HepG2 (cell line): ENCODE measurements around the gene SYTL5. TPM values are rescaled to one million over a fixed set of nuclear protein-coding genes. Genes with fewer than 3 reads are reported as not detected.

ENCODE experiments used
- ATAC-seq: fragments of 200-7000 bp; cut with Tn5 transposase; 3 replicates; pipeline ENCODE4 v1.9.1; 2020; ENCODE audit warnings: mild to moderate bottlenecking, moderate library complexity
- BruUV-seq: library from RNA; stranded (reverse); fragments of 400-500 nt; replicated peaks from 2 replicates; lab custom pipeline; 2021; lab: Mats Ljungman, UMichigan
- CTCF ChIA-PET: fragments of 300-600 bp; formaldehyde crosslinking; extraction: SDS; loops from one replicate; lab custom pipeline; 2021; ENCODE audit warnings: low total read pairs, inconsistent platforms, low intra/inter-chr PET ratio; lab: Yijun Ruan, JAX
- POLR2A ChIA-PET: fragments of 350-600 bp; sonication (Branson Sonifier 250); formaldehyde crosslinking; loops from one replicate; lab custom pipeline; 2020; ENCODE audit warnings: antibody characterized with exemption, inconsistent platforms; lab: Yijun Ruan, JAX
- DNase-seq: peaks from one replicate; pipeline ENCODE4 v3.0.0-alpha.2; 2015; ENCODE audit warnings: low spot score
- FAIRE-seq: peaks from 3 replicates; lab custom pipeline; 2011; peaks lifted over from hg19 to GRCh38; lab: Jason Lieb, UNC
- H2AFZ ChIP-seq: one replicate; pipeline ENCODE4 v1.6.1; 2011; ENCODE audit warnings: low read length, inconsistent platforms
- H3K27ac ChIP-seq: fragments of 300-600 bp; 3 replicates; pipeline ENCODE4 v1.8.0; 2011; ENCODE audit warnings: mixed run types, mild to moderate bottlenecking, mixed read lengths, low read length, inconsistent platforms; ENCODE audit not compliant: insufficient read depth; ENCODE audit errors: extremely low read length
- H3K27me3 ChIP-seq, 2 experiments: fragments of 200-600 bp in 1 of 2; 2 replicates in 1 of 2; 3 replicates in 1 of 2; pipeline versions ENCODE4 v1.6.0 to v1.8.0; 2011; ENCODE audit warnings: low read length in 2 of 2, mild to moderate bottlenecking in 2 of 2, moderate library complexity in 2 of 2, inconsistent platforms in 1 of 2; ENCODE audit not compliant: insufficient read depth in 2 of 2, control insufficient read depth in 1 of 2
- H3K36me3 ChIP-seq, 2 experiments: fragments of 200-600 bp in 1 of 2; replicated peaks in 1 of 2; 2 replicates in 1 of 2; 3 replicates in 1 of 2; pipeline versions ENCODE4 v1.5.1 to v1.8.0; 2011; ENCODE audit warnings: low read length in 2 of 2, inconsistent platforms in 1 of 2; ENCODE audit not compliant: insufficient read depth in 2 of 2, control insufficient read depth in 1 of 2
- H3K4me1 ChIP-seq: 2 replicates; pipeline ENCODE4 v1.5.1; 2012; ENCODE audit warnings: low read length, inconsistent platforms; ENCODE audit not compliant: insufficient read depth
- H3K4me2 ChIP-seq: 2 replicates; pipeline ENCODE4 v1.6.0; 2011; ENCODE audit warnings: low read depth, low read length, inconsistent platforms
- H3K4me3 ChIP-seq, 3 experiments: fragments of 200-600 bp in 1 of 3; sonication (generic), shearing (Covaris generic) in 1 of 3; replicated peaks in 1 of 3; 2 replicates each; pipeline ENCODE4 v1.5.1; 2011 to 2016; ENCODE audit warnings: low read length in 3 of 3, inconsistent platforms in 2 of 3, low read depth in 2 of 3, mild to moderate bottlenecking in 2 of 3, control low read depth in 1 of 3, mixed read lengths in 1 of 3; ENCODE audit not compliant: insufficient read depth in 1 of 3
- H3K79me2 ChIP-seq: one replicate; pipeline ENCODE4 v1.6.1; 2011; ENCODE audit warnings: low read length, inconsistent platforms; ENCODE audit not compliant: insufficient read depth
- H3K9ac ChIP-seq: 2 replicates; pipeline ENCODE4 v1.6.0; 2011; ENCODE audit warnings: mild to moderate bottlenecking, low read depth, low read length, inconsistent platforms; ENCODE audit not compliant: insufficient read depth
- H3K9me3 ChIP-seq: 2 replicates; pipeline ENCODE4 v1.5.1; 2012; ENCODE audit warnings: mild to moderate bottlenecking, low read length
- H4K20me1 ChIP-seq: 2 replicates; pipeline ENCODE4 v1.6.0; 2011; ENCODE audit warnings: inconsistent platforms, mild to moderate bottlenecking, low read length, moderate library complexity; ENCODE audit not compliant: insufficient read depth
- CREM ChIP-seq, 2 experiments: sonication (generic) in 1 of 2; formaldehyde crosslinking in 1 of 2; IDR thresholded peaks; 2 replicates each; pipeline versions ENCODE4 v1.4.0 to v1.6.1; 2016 to 2020; ENCODE audit warnings: antibody characterized with exemption in 1 of 2, mild to moderate bottlenecking in 1 of 2, missing genetic modification reagents in 1 of 2
- EHMT2 ChIP-seq: fragments of 200-600 bp; sonication (generic); IDR thresholded peaks from 2 replicates; pipeline ENCODE4 v1.7.0; 2017; ENCODE audit warnings: antibody characterized with exemption, low read depth, low read length, borderline replicate concordance
- ELK4 ChIP-seq: sonication (generic); formaldehyde crosslinking; IDR thresholded peaks from 2 replicates; pipeline ENCODE4 v1.9.0; 2021; ENCODE audit warnings: missing genetic modification reagents, borderline replicate concordance
- FOXP1 ChIP-seq, 2 experiments: fragments of 450-650 bp in 1 of 2; IDR thresholded peaks; 2 replicates each; pipeline ENCODE4 v1.6.1; 2017 to 2018; ENCODE audit warnings: antibody characterized with exemption in 1 of 2
- HNF4A ChIP-seq: sonication (generic); formaldehyde crosslinking; IDR thresholded peaks from 2 replicates; pipeline ENCODE4 v1.4.0; 2020; ENCODE audit warnings: missing genetic modification reagents
- HOMEZ ChIP-seq: IDR thresholded peaks from 2 replicates; pipeline ENCODE4 v1.6.1; 2016; ENCODE audit warnings: low read depth
- NR2F1 ChIP-seq, 2 experiments: fragments of 450-650 bp in 1 of 2; formaldehyde crosslinking in 1 of 2; IDR thresholded peaks; 2 replicates each; pipeline versions ENCODE4 v1.5.0 to v1.6.1; 2016 to 2020; ENCODE audit warnings: mild to moderate bottlenecking in 1 of 2, missing compliant biosample characterization in 1 of 2, missing genetic modification reagents in 1 of 2, moderate library complexity in 1 of 2
- PAX8 ChIP-seq: sonication (generic); formaldehyde crosslinking; IDR thresholded peaks from 2 replicates; pipeline ENCODE4 v1.8.0; 2022; ENCODE audit warnings: mild to moderate bottlenecking, missing genetic modification reagents, borderline replicate concordance
- SP5 ChIP-seq: IDR thresholded peaks from 2 replicates; pipeline ENCODE4 v1.6.1; 2016; ENCODE audit warnings: low read depth, borderline replicate concordance
- ZNF343 ChIP-seq: sonication (generic); formaldehyde crosslinking; IDR thresholded peaks from 2 replicates; pipeline ENCODE4 v1.4.0; 2020; ENCODE audit warnings: mild to moderate bottlenecking, missing genetic modification reagents
- ZNF615 ChIP-seq: sonication (generic); formaldehyde crosslinking; IDR thresholded peaks from 2 replicates; pipeline ENCODE4 v1.5.0; 2020; ENCODE audit warnings: mild to moderate bottlenecking, missing genetic modification reagents, borderline replicate concordance
- ZNF644 ChIP-seq: IDR thresholded peaks from 2 replicates; pipeline ENCODE4 v1.6.1; 2016; ENCODE audit warnings: low read depth
- ZNF780A ChIP-seq: sonication (generic); formaldehyde crosslinking; IDR thresholded peaks from 2 replicates; pipeline ENCODE4 v1.8.0; 2022; ENCODE audit warnings: mild to moderate bottlenecking, missing genetic modification reagents, moderate library complexity
- WGBS: methylation state at CpG from one replicate; pipeline ENCODE4 v1.1.6; 2017; ENCODE audit warnings: low lambda C conversion rate; 5-methylcytosine and 5-hydroxymethylcytosine counted together
- in situ Hi-C: cut with HindIII; loops from 2 replicates; pipeline ENCODE4 v1.10.0; 2017; ENCODE audit warnings: low pct_unique_long_range_greater_than_20kb; ENCODE audit not compliant: extremely low pct_ligation_motif_present
- intact Hi-C: fragments of 100-400 bp; cut with micrococcal nuclease; formaldehyde crosslinking; loops from one replicate; pipeline ENCODE4 v1.10.0; 2022; ENCODE audit not compliant: unreplicated experiment
- polyA plus RNA-seq, 8 experiments: library from polyadenylated mRNA; depleted of rRNA in 3 of 8; stranded (reverse) in 7 of 8; unstranded in 1 of 8; fragments of >200 nt; fragmentation: Illumina TruSeq in 4 of 8; extraction: Trizol in 4 of 8; gene quantifications; 2 replicates each; pipeline versions ENCODE4 v1.2.1 to v1.2.3, GENCODE V29; 2011 to 2016; ENCODE audit warnings: low read depth in 4 of 8, missing spikeins in 1 of 8, mixed read lengths in 1 of 8; ENCODE audit not compliant: insufficient read depth in 1 of 8
- total RNA-seq, 5 experiments: library from RNA; depleted of rRNA; stranded (reverse); fragments of >200 nt; fragmentation: Illumina TruSeq; extraction: Trizol; gene quantifications; 2 replicates each; pipeline ENCODE4 v1.2.3, GENCODE V29; 2016; ENCODE audit warnings: low read depth in 1 of 5

The SYTL5 gene
- total and polyA plus RNA-seq, 2 of the 13 experiments (the other 11 are each of a cell fraction or from before 2014, with no cell fraction given): not detected

GRCh38 chrX:37975421-37975820 lies 30.9 kb upstream of the SYTL5 start:
- POLR2A ChIA-PET: interaction anchor here (1.7 to 2.6 kb wide), 2 partner anchors 12 to 16 kb away, joined by 4 to 27 read pairs; no protein-coding TSS in a partner anchor
- H3K27ac ChIP-seq: peak overlapping the region; percentile 63

More at GRCh38 chrX:37975421-37975820, 30.9 kb upstream of the SYTL5 start:
- TF ChIP-seq ELK4 (CRISPR knock-in tag): no peak
- TF ChIP-seq ZNF644 (CRISPR knock-in tag): 0 out of 2 replicates have a peak, but pooled peaks have one; percentile 53
- no peak for TF ChIP-seq FOXP1 (IDR thresholded peaks at IDR 0.05)
- TF ChIP-seq FOXP1 (CRISPR knock-in tag; IDR thresholded peaks at IDR 0.05): peak; percentile 6; the same call in 1 of the 2 replicates
- TF ChIP-seq HOMEZ (CRISPR knock-in tag): 0 out of 2 replicates have a peak, but pooled peaks have one; percentile 15
- TF ChIP-seq ZNF780A (CRISPR knock-in tag): no peak
- 0 out of 2 replicates have a peak, but pooled peaks have one; percentile 21 for TF ChIP-seq HNF4A (CRISPR knock-in tag)
- peak; percentile 39; the same call in 1 of the 2 replicates for TF ChIP-seq SP5
- TF ChIP-seq ZNF615 (CRISPR knock-in tag): no peak
- TF ChIP-seq PAX8 (CRISPR knock-in tag): no peak
- no peak for TF ChIP-seq CREM (IDR thresholded peaks at IDR 0.05)
- no peak for TF ChIP-seq CREM (CRISPR knock-in tag; IDR thresholded peaks at IDR 0.05)
- TF ChIP-seq ZNF343 (CRISPR knock-in tag): no peak
- TF ChIP-seq EHMT2: peak; percentile 51; the same call in 1 of the 2 replicates
- peak in 1 of 2 experiments; percentile 40; a peak in 1 of 4 replicates for TF ChIP-seq NR2F1 (CRISPR knock-in tag; IDR thresholded peaks at IDR 0.05)
- TF ChIP-seq, all 625 proteins: peak for 7
- H4K20me1 ChIP-seq: no peaks in the 10 kb centered on the region
- H3K9ac ChIP-seq: no peak overlapping the region
- H3K36me3 ChIP-seq: no peaks in the 10 kb centered on the region
- BruUV-seq: no TSS peak
- H3K79me2 ChIP-seq: no peaks in the 10 kb centered on the region
- no peaks in the 10 kb centered on the region for H3K9me3 ChIP-seq
- no peak for FAIRE-seq
- no peaks in the 10 kb centered on the region for H3K27me3 ChIP-seq
- in situ Hi-C loops (no loop called here), intact Hi-C loops (no loop called here)
- peak overlapping the region; percentile 32 for H3K4me2 ChIP-seq
- H2AFZ ChIP-seq: peak overlapping the region; percentile 72
- CTCF ChIA-PET: no interaction called here
- WGBS: 24% methylated on average over 3 of the region's 3 CpGs
- H3K4me3 ChIP-seq: no peak overlapping the region
- peak; percentile 35 for DNase-seq
- peaks cover 21% of the 10 kb centered on the region for H3K4me1 ChIP-seq
- ATAC-seq: peak; percentile 74
